GM10266 (cell line): ENCODE measurements around the gene R3HDM4.

ENCODE experiments used
- DNase-seq: peaks from one replicate; pipeline ENCODE4 v3.0.0; 2012; ENCODE audit errors: extremely low spot score
- TF ChIP-seq, protein P1 (sequence below): IDR thresholded peaks from 2 replicates; pipeline ENCODE4 v1.5.1; 2012; ENCODE audit warnings: mild to moderate bottlenecking, low read depth; ENCODE audit not compliant: control insufficient read depth, insufficient read depth; ENCODE audit errors: missing control alignments

The R3HDM4 gene

GRCh38 chr19:876780-877314, 36.2 kb downstream of the R3HDM4 start:
- no peak for DNase-seq
- TF ChIP-seq, protein P1, sequence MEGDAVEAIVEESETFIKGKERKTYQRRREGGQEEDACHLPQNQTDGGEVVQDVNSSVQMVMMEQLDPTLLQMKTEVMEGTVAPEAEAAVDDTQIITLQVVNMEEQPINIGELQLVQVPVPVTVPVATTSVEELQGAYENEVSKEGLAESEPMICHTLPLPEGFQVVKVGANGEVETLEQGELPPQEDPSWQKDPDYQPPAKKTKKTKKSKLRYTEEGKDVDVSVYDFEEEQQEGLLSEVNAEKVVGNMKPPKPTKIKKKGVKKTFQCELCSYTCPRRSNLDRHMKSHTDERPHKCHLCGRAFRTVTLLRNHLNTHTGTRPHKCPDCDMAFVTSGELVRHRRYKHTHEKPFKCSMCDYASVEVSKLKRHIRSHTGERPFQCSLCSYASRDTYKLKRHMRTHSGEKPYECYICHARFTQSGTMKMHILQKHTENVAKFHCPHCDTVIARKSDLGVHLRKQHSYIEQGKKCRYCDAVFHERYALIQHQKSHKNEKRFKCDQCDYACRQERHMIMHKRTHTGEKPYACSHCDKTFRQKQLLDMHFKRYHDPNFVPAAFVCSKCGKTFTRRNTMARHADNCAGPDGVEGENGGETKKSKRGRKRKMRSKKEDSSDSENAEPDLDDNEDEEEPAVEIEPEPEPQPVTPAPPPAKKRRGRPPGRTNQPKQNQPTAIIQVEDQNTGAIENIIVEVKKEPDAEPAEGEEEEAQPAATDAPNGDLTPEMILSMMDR = no peak

DNA sequence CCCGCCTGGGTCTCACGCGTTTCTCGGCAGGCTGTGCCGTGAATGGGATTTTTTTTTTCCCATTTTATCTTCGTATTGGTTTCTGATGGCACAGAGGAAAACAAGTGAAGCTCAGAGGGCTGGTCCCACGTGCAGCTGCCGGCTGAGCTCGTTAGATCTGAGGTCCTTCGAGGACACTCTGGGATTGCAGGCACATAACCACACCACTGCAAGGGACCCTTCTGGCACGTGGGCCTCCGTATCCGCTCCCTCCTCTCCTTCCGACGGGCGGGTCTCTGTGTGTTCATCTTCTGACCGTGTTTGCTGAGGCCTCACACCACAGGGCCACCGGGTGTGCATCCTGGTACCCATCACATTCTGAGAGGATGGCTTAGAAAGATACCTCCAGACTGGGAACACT, 36.9 kb downstream of the R3HDM4 start:
- DNase-seq = no peak
- TF ChIP-seq, protein P1 = no peak

DNA sequence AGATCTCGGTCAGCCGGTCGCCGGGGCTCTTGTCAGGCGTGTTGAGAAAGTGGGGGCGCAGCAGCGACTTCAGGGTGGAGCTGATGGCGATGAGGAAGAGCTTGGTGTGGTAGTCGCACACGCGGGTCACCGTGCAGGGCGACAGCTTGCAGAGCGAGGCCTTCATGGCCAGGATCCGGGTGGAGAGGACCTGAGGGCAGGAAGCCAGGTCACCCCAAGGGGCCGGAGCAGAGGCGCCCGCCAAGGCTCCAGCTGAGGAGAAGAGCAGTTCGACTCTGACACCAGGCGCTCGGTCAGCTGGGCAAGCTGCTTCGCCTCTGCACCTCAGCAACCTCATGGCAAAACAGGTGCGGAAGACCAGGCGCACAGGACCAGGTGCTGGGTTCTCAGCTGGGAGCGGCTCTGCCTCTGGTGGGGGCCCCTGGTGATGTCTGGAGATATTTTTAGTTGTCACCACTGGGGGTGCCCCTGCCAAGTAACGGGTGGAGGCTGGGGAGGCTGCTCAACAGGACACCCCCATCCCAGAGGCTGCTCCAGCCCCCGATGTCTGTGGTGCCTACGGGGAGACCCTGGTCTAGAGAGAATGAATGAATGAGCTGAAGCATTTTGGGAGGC, 37.6 kb downstream of the R3HDM4 start:
- no peak for DNase-seq
- TF ChIP-seq, protein P1 = no peak

- no peak for DNase-seq
- TF ChIP-seq, protein P1 = no peak
These were observed 39.4 kb downstream of the R3HDM4 start for GRCh38 chr19:873561-874041.

- TF ChIP-seq, protein P1 = no peak
- DNase-seq = peak; percentile 91
These were observed 39.9 kb downstream of the R3HDM4 start for GRCh38 chr19:873084-873483.

DNA sequence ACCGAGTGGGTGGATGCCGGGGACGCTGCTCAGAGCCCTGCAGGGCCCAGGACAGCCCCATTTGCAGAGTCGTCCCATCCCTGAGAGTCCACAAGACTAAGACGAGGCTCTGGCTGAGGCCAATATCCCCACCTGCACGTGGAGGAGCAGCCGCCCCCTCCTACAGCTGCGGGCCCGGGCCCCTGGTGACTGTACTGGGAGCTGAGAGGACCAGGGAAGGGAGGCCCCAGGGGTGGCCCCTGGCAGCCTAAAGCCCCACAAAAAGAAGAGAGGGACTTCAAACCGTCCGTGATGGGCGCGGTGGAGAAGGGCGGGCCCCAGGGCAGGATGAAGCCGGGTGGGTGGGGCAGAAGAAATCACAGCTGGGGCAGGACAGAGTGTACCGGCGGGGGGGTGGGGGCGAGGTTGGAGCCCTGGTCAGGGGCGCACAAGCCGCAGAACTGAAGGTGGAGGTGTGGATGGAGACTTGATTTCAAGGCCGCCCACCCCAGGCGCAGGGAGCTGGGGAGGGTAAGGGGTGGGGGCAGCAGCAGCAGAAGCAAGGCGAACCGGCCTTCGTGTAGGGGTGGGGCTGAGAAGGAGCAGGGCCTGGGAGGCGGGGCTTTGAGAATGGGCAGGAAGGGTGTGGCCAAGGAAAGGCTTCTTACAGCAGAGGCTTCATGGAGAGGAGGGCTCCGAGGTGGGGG, 40.6 kb downstream of the R3HDM4 start:
- TF ChIP-seq, protein P1 = no peak
- peak; percentile 95 for DNase-seq

GRCh38 chr19:871446-872265, 41.4 kb downstream of the R3HDM4 start:
- TF ChIP-seq, protein P1 = no peak
- DNase-seq = no peak
